NCI-H2196 treated with DMSO at 0.1 percent for 48 hours (cell line): ENCODE results near the gene LEUTX.

Experiments
- DNase-seq: peaks from one replicate; lab custom pipeline; 2025; ENCODE audit not compliant: unreplicated experiment; lab: John Stamatoyannopoulos, UW

LEUTX gene

GRCh38 chr19:39820696-39821095 lies 42.0 kb downstream of the LEUTX start:
- DNase-seq: no peak

- no peak for DNase-seq
Observed at GRCh38 chr19:39823686-39824085, 45.0 kb downstream of the LEUTX start.

GRCh38 chr19:39824143-39825092 lies 45.8 kb downstream of the LEUTX start:
- peak; percentile 98 for DNase-seq

- DNase-seq: no peak
Observed at GRCh38 chr19:39825093-39825463, 46.4 kb downstream of the LEUTX start.

DNA sequence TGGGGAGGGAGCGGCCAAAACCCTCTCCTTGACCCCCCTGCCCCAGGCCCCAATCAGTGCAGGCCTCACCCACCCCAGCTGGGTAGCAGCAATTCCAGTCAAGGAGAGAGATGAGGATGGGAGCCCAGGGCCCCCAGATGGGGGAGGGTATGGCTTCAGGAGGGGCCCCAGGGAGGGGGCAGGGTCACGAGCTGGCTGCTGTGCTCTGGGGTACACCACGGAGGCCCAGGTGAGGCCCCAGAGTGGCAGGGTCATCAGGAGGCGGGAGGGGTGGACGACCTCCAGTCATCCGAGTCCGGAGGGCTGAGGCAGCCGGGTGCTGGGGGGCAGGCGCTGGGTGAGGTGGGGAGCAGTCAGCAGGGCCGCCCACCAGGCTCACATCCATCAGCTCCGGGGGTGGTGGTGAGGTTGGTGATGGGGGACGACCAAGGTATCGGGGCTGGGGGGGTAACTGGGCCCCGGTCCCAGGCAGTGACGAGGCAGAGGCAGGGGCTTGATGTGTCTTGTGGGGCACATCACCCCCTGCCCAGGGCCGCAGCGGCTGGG lies 47.0 kb downstream of the LEUTX start:
- no peak for DNase-seq

- DNase-seq: no peak
Observed at GRCh38 chr19:39826311-39826945, 47.8 kb downstream of the LEUTX start.

DNA sequence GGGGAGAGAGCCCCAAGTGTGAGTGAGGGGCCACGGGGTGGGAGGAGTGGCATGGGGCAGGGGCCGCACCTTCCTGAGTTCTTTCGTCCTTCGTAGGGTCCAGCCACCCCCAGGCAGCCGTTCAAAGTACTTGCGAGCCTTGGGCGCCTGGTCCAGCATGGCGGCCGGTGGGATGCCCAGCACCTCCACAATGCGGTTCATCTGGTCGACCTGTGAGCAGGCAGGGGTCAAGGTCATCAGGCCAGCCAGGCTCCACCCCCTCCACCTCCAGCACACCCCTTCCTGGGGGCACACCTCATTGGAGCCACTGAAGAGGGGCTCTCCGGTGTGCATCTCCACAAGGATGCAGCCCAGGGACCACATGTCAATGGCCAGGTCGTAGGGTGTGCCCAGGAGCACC lies 48.6 kb downstream of the LEUTX start:
- DNase-seq: no peak

DNA sequence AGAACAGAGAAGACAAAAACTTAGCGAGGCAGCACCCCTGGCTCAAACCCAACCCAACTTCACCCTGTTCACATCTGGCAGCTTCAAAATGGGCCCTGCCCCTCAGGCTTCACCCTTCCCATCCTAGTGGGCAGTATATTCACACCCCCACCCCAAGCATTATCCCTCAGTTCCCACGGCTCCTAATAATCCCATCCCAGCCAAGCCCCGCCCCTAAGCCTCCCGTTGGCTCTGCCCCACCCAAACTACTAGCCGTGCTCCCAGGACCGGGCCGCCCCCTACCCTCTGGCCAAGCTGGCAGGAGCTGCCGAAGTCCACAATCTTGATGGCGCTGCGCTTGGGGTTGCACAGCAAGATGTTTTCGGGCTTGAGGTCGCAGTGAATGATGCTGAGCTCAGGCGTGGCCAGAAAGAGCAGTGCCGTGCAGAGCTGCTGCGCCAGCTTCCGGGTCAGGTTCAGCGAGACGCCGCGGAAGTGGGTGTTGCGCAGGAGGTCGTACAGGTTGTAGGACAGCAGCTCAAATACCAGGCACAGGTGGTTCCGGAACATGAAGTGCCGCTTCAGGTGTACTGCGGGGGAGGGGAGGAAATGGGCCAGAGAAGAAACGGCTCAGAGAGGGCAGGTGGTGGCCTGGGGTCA lies 49.5 kb downstream of the LEUTX start:
- DNase-seq: peak; percentile 91

GRCh38 chr19:39828654-39829032 lies 50.0 kb downstream of the LEUTX start:
- DNase-seq: no peak

DNA sequence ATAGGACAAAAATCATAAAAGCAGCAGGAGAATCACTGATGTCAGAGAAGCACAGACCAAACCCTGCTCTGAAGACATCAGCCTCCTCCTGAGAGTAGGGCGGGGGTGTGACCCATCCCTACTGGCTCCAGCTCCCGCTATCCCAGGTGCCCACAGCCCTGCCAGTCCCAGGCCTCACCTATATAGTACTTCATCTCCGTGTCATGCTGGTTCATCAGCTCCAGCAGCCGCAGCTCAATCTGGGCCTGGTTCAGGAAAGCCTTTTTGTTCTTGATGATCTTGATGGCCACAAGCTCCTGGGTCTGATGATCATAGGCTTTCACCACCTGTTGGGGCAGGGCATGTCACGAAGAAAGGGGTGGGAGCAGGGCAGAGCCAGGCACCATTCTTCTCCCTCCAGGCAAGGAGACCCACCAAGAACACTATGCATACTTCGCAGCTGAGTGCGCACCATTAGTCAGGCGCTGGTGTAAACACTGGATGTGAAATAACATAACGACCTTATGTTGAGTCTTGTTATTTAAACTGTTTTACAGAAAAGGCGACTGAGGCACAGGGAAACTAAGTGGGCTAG lies 51.1 kb downstream of the LEUTX start:
- no peak for DNase-seq

GRCh38 chr19:39830406-39830805 lies 51.8 kb downstream of the LEUTX start:
- DNase-seq: no peak

DNA sequence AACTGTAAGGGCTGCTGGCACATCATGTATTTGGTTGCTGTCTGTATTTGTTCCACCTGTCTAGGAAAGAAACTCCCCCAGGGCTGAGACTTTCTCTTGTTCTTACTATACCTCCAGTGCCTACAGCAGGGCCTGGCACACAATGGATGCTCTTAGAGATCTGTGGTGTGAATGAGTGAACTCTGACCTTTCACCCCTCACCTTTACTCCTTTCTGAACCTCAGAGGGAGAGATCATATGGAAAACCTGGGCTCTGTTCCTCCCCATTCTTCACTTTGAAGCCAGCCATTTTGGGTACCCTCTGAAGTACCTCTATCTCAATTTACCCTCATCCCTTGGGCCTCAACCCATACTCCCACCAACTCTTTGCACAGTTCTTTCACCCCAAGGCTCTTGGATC lies 52.2 kb downstream of the LEUTX start:
- no peak for DNase-seq

DNA sequence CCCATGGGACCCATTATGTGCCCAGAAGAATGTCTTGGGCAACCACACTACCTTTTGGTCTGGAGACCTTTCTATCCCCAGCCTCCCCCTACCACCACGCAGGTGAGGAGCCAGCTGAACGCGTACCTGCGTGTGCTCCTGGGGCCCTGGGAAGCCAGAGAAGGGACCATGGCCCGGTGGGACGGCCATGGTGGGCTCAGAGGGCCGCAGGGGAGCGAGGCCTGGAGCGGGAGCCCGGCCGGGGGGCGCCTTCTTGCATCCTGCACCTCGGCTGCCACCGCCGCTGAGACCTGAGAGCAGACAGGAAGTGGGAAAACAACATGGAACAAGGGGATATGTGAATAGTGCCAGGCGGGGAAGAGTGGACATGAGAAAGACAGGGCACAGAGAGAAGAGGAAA lies 53.0 kb downstream of the LEUTX start:
- DNase-seq: no peak

- no peak for DNase-seq
Observed at GRCh38 chr19:39832341-39833083, 53.9 kb downstream of the LEUTX start.

- no peak for DNase-seq
Observed at GRCh38 chr19:39833160-39833463, 54.5 kb downstream of the LEUTX start.

DNA sequence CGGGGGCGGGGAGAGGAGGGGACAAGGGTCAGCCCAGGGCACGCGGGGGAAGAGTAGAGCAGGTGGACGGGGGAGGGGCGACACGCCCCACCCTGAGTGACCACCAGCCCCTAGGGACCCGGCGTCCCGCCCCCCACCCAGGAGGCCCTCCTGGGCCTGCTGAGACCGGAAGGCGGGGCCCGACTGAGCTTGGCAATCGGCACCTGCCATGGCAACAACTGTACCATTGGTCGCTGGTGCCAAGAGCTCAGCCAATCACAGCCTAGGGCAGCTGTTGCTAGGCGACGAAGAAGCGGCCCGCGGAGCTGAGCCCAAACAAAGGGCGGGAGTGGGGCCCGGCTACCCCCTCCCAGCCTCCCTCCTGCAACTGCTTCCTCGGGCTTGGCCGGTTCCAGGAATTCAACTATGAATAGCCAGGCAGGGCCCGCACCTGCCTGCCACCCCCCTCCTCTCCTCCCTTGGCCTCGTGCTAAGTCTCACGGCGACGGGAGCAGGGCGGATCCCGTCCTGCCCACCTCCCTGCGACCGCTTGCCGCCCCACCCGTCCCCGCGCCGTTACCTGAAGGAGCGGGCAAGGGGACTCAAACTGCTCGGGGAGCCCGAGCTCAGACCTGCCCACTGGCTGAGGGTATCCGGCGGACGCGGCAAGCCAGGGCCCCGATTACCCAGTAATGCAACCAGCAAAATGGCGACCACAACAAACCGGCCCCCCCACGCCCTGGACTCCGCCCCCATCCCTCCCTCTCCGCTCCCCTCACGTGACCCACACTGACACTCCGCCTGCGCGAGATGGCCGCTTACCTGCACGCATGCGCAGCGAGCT lies 55.0 kb downstream of the LEUTX start, which contains the start of gene DYRK1B:
TSS of gene DYRK1B (minus strand) at position 699 of the 823 bp plus-strand sequence. CDS start 2,295 bp downstream, outside the sequence.
- DNase-seq: peak; percentile 95

- no peak for DNase-seq
Observed at GRCh38 chr19:39834287-39834841, 55.7 kb downstream of the LEUTX start.
